Stimulated activated CD4-positive, alpha-beta T cell treated with anti-CD3 and anti-CD28 coated beads, Interleukin-2, amount 100 ng/mL, for 48 hours (primary cell): ENCODE measurements around the gene IL1RL1.

ENCODE experiments used
- DNase-seq, 2 donors: peaks; one replicate each; pipeline ENCODE4 v3.0.0-alpha.2; 2020

IL1RL1 gene

GRCh38 chr2:102310964-102311640 lies at the start of gene IL1RL1:
TSS of gene IL1RL1 (plus strand) at chr2:102311563. CDS start at chr2:102338265, 26,702 bp downstream.
- no peak for DNase-seq

GRCh38 chr2:102262216-102263129 lies 48.9 kb upstream of the IL1RL1 start:
- no peak for DNase-seq

- DNase-seq, result no peak
These were observed 46.4 kb upstream of the IL1RL1 start for GRCh38 chr2:102264952-102265351.

- no peak for DNase-seq
These were observed 45.2 kb upstream of the IL1RL1 start for GRCh38 chr2:102266204-102266603.

- DNase-seq, result no peak
These were observed 43.6 kb upstream of the IL1RL1 start for GRCh38 chr2:102267774-102268173.

GRCh38 chr2:102268510-102269199 lies 42.7 kb upstream of the IL1RL1 start:
- DNase-seq, result no peak

GRCh38 chr2:102269200-102269524 lies 42.2 kb upstream of the IL1RL1 start:
- no peak for DNase-seq

GRCh38 chr2:102271844-102272243 lies 39.5 kb upstream of the IL1RL1 start:
- no peak for DNase-seq

- no peak for DNase-seq
These were observed 37.6 kb upstream of the IL1RL1 start for GRCh38 chr2:102273619-102274211.

GRCh38 chr2:102276549-102277201 lies 34.7 kb upstream of the IL1RL1 start:
- no peak for DNase-seq

- no peak for DNase-seq
These were observed 34.1 kb upstream of the IL1RL1 start for GRCh38 chr2:102277202-102277700.

GRCh38 chr2:102278720-102279390 lies 32.5 kb upstream of the IL1RL1 start:
- no peak for DNase-seq

GRCh38 chr2:102279391-102279735 lies 32.0 kb upstream of the IL1RL1 start:
- DNase-seq, result no peak

GRCh38 chr2:102282678-102283091 lies 28.7 kb upstream of the IL1RL1 start:
- no peak for DNase-seq

- DNase-seq, result no peak
These were observed 27.4 kb upstream of the IL1RL1 start for GRCh38 chr2:102283996-102284395.

- no peak for DNase-seq
These were observed 26.8 kb upstream of the IL1RL1 start for GRCh38 chr2:102284611-102285010.

GRCh38 chr2:102285368-102285767 lies 26.0 kb upstream of the IL1RL1 start:
- no peak for DNase-seq

GRCh38 chr2:102286041-102286440 lies 25.3 kb upstream of the IL1RL1 start:
- no peak for DNase-seq

- DNase-seq, result no peak
These were observed 22.2 kb upstream of the IL1RL1 start for GRCh38 chr2:102289129-102289528.

GRCh38 chr2:102290594-102290993 lies 20.8 kb upstream of the IL1RL1 start:
- DNase-seq, result no peak

GRCh38 chr2:102291319-102292075 lies 19.9 kb upstream of the IL1RL1 start:
- DNase-seq, result no peak
